Activated T-helper 2 cell treated with anti-CD3 and anti-CD28 coated beads, Interferon-gamma antibody, Interleukin-2, Interleukin-4, amounts not matched to agents 10 μg/mL and 5 μg/mL and 100 μg/mL, durations not matched to agents 14 hours and 24 hours and 36 hours (primary cell): ENCODE data around the gene SLC10A1. TPM values are rescaled to one million over a fixed set of nuclear protein-coding genes. Genes with fewer than 3 reads are reported as not detected.

ENCODE experiments used
- total RNA-seq: library from RNA; stranded (reverse); gene quantifications from 2 replicates; pipeline ENCODE4 v1.2.3, GENCODE V29; 2022

Gene SLC10A1
- total RNA-seq, 1 donor from 2014 or later: not detected

Other genes starting within 250 kb of the SLC10A1 start
- gene CCDC177, start 222.4 kb downstream of the SLC10A1 start, total RNA-seq: 0.05 TPM in 1 of 2 replicates, not detected in the other
- 46.6 and 46.7 TPM in 2 replicates for gene SUSD6, start 185.6 kb downstream of the SLC10A1 start, total RNA-seq
- gene SRSF5, start 30.1 kb downstream of the SLC10A1 start, total RNA-seq: 316 and 358 TPM in 2 replicates
- gene SMOC1, start 82.2 kb upstream of the SLC10A1 start, total RNA-seq: not detected in 2 replicates